Body of pancreas (tissue), 4 donors: ENCODE results near the gene RAB20.

Experiments
- CTCF ChIP-seq, 7 experiments: fragments of 450-650 bp in 4 of 7; fragments of 200-600 bp in 3 of 7; sonication (generic) in 3 of 7; IDR thresholded peaks; one replicate each; pipeline ENCODE4 v1.5.1; 2016 to 2019; ENCODE audit warnings: antibody characterized with exemption in 7 of 7
- POLR2A ChIP-seq, 3 donors: fragments of 450-650 bp; IDR thresholded peaks; one replicate each; pipeline ENCODE4 v1.6.1; 2016; ENCODE audit warnings: antibody characterized with exemption in 3 of 3, mild to moderate bottlenecking in 2 of 3

GRCh38 chr13:110576736-110577476 is 15.4 kb upstream of the RAB20 start:
- TF ChIP-seq CTCF (IDR thresholded peaks at IDR 0.05) (no peak), POLR2A (IDR thresholded peaks at IDR 0.05) (no peak)
